K562 (cell line): ENCODE data around the gene STYXL1. TPM values are rescaled to one million over a fixed set of nuclear protein-coding genes. Genes with fewer than 3 reads are reported as not detected.

Experiments
- ARID3B ChIP-seq: fragments of 250-450 bp; sonication (Bioruptor Pico); IDR thresholded peaks from 2 replicates; pipeline ENCODE4 v1.4.0; 2020; ENCODE audit warnings: borderline replicate concordance
- CAMTA2 ChIP-seq: fragments of 250-450 bp; sonication (Bioruptor Pico); conservative IDR thresholded peaks from 2 replicates; pipeline ENCODE4 v1.5.1; 2022
- CHCHD3 ChIP-seq: fragments of 250-450 bp; sonication (Bioruptor Pico); IDR thresholded peaks from 2 replicates; pipeline ENCODE4 v2.1.2; 2022; ENCODE audit warnings: mild to moderate bottlenecking
- CREB1 ChIP-seq, 2 experiments: sonication (generic) in 1 of 2; formaldehyde crosslinking in 1 of 2; IDR thresholded peaks; 2 replicates each; pipeline versions ENCODE4 v1.6.1 to v1.8.0; 2012 to 2022; ENCODE audit warnings: inconsistent platforms in 1 of 2, mild to moderate bottlenecking in 1 of 2, missing genetic modification reagents in 1 of 2, moderate library complexity in 1 of 2
- ESRRB ChIP-seq: fragments of 250-450 bp; sonication (Bioruptor Pico); IDR thresholded peaks from 2 replicates; pipeline ENCODE4 v1.5.0; 2020; ENCODE audit warnings: mild to moderate bottlenecking, moderate library complexity, borderline replicate concordance
- HDAC2 ChIP-seq: fragments of 450-650 bp; IDR thresholded peaks from 2 replicates; pipeline ENCODE4 v1.6.1; 2016; ENCODE audit warnings: mild to moderate bottlenecking
- HNRNPUL1 ChIP-seq: fragments of 200-400 bp; formaldehyde crosslinking; IDR thresholded peaks from 2 replicates; pipeline ENCODE4 v1.6.1; 2017; ENCODE audit warnings: low read length
- KDM5B ChIP-seq: fragments of 200-600 bp; sonication (generic); IDR thresholded peaks from 2 replicates; pipeline ENCODE4 v1.6.1; 2012; ENCODE audit warnings: low read depth, mild to moderate bottlenecking, moderate library complexity, low read length, control low read depth, inconsistent platforms; ENCODE audit not compliant: insufficient replicate concordance
- KLF6 ChIP-seq: fragments of 250-450 bp; sonication (Bioruptor Pico); IDR thresholded peaks from 2 replicates; pipeline ENCODE4 v1.4.0; 2020; ENCODE audit warnings: mild to moderate bottlenecking, moderate library complexity, borderline replicate concordance
- MAX ChIP-seq: sonication (generic); formaldehyde crosslinking; IDR thresholded peaks from 2 replicates; pipeline ENCODE4 v1.9.0; 2022; ENCODE audit warnings: mild to moderate bottlenecking, missing genetic modification reagents
- NFE2 ChIP-seq: IDR thresholded peaks from 2 replicates; pipeline ENCODE4 v1.6.1; 2014; ENCODE audit warnings: antibody characterized with exemption, low read depth
- PHF20 ChIP-seq: fragments of 450-650 bp; IDR thresholded peaks from 2 replicates; pipeline ENCODE4 v1.6.1; 2018; ENCODE audit not compliant: partially characterized antibody
- SOX6 ChIP-seq: fragments of 450-650 bp; IDR thresholded peaks from 2 replicates; pipeline ENCODE4 v1.6.1; 2014; ENCODE audit warnings: mild to moderate bottlenecking
- TFAP4 ChIP-seq: sonication (generic); formaldehyde crosslinking; IDR thresholded peaks from 2 replicates; pipeline ENCODE4 v1.8.0; 2022; ENCODE audit warnings: missing genetic modification reagents, mild to moderate bottlenecking, moderate library complexity, borderline replicate concordance
- USF1 ChIP-seq: sonication (generic); formaldehyde crosslinking; IDR thresholded peaks from 2 replicates; pipeline ENCODE4 v1.9.0; 2022; ENCODE audit warnings: mild to moderate bottlenecking, missing genetic modification reagents
- ZC3H4 ChIP-seq: sonication (generic); formaldehyde crosslinking; IDR thresholded peaks from 2 replicates; pipeline ENCODE4 v1.9.0; 2021; ENCODE audit warnings: missing genetic modification reagents, borderline replicate concordance
- ZFP30 ChIP-seq: fragments of 250-450 bp; sonication (Bioruptor Pico); IDR thresholded peaks from 2 replicates; pipeline ENCODE4 v1.8.0; 2022; ENCODE audit warnings: moderate library complexity, mild to moderate bottlenecking, inconsistent platforms, borderline replicate concordance
- ZFP91 ChIP-seq: sonication (generic); formaldehyde crosslinking; IDR thresholded peaks from 2 replicates; pipeline ENCODE4 v1.8.0; 2022; ENCODE audit warnings: mild to moderate bottlenecking, missing genetic modification reagents
- ZNF239 ChIP-seq: fragments of 250-450 bp; sonication (Bioruptor Pico); IDR thresholded peaks from 2 replicates; pipeline ENCODE4 v1.4.0; 2020; ENCODE audit warnings: mild to moderate bottlenecking
- ZNF384 ChIP-seq: IDR thresholded peaks from 2 replicates; pipeline ENCODE4 v1.6.1; 2012; ENCODE audit warnings: low read depth, low read length, improper control_type of control experiment
- ZNF79 ChIP-seq: fragments of 250-450 bp; sonication (Bioruptor Pico); IDR thresholded peaks from 2 replicates; pipeline ENCODE4 v1.4.0; 2020; ENCODE audit warnings: low read depth, mild to moderate bottlenecking, moderate library complexity
- ZNF830 ChIP-seq: fragments of 250-450 bp; sonication (Bioruptor Pico); IDR thresholded peaks from 2 replicates; pipeline ENCODE4 v1.5.0; 2021; ENCODE audit warnings: mild to moderate bottlenecking
- polyA plus RNA-seq, 8 experiments: library from polyadenylated mRNA; depleted of rRNA in 4 of 8; stranded (reverse) in 5 of 8; unstranded in 3 of 8; fragments of >200 nt; fragmentation: Nextera tagmentation in 2 of 8; fragmentation: Illumina TruSeq in 1 of 8; extraction: Ambion mirVana in 2 of 8; extraction: Trizol in 1 of 8; gene quantifications; 2 replicates each; pipeline versions ENCODE4 v1.2.1 to v1.2.3, GENCODE V29; 2011 to 2014; ENCODE audit warnings: inconsistent platforms in 1 of 8, missing spikeins in 1 of 8
- total RNA-seq, 7 experiments: library from RNA; depleted of rRNA in 6 of 7; stranded (reverse); fragments of >200 nt in 6 of 7; fragmentation: Illumina TruSeq in 2 of 7; extraction: Trizol in 2 of 7; gene quantifications; 2 replicates each; pipeline versions ENCODE4 v1.2.1 to v1.2.3, GENCODE V29; 2011 to 2021; ENCODE audit warnings: low replicate concordance in 1 of 7

STYXL1 gene
- total and polyA plus RNA-seq, 9 of the 15 experiments (the other 6 are each of a cell fraction or from before 2014, with no cell fraction given) = 36.5 to 97.2 (median 49.9) TPM

- TF ChIP-seq CREB1 (IDR thresholded peaks at IDR 0.05) (peak; percentile 73; the same call in 1 of the 2 replicates), CREB1 (CRISPR knock-in tag; IDR thresholded peaks at IDR 0.05) (peak; percentile 85), TFAP4 (peak; percentile 89), SOX6 (0 out of 2 replicates have a peak, but pooled peaks have one; percentile 14), ZNF239 (no peak), NFE2 (0 out of 2 replicates have a peak, but pooled peaks have one; percentile 1), ESRRB (CRISPR knock-in tag) (no peak), MAX (CRISPR knock-in tag) (peak; percentile 96), CAMTA2 (CRISPR knock-in tag) (peak; percentile 88), ZC3H4 (CRISPR knock-in tag) (no peak; the same call in 1 of the 2 replicates), USF1 (CRISPR knock-in tag) (no peak; the same call in 1 of the 2 replicates), ZFP30 (no peak), ZNF79 (no peak), HDAC2 (peak; percentile 77; the same call in 1 of the 2 replicates), ARID3B (CRISPR knock-in tag) (peak; percentile 80), ZNF384 (peak; percentile 11), KLF6 (CRISPR knock-in tag) (no peak; the same call in 1 of the 2 replicates), CHCHD3 (CRISPR knock-in tag) (no peak), ZFP91 (CRISPR knock-in tag) (no peak), ZNF830 (CRISPR knock-in tag) (peak; percentile 63; the same call in 1 of the 2 replicates), KDM5B (peak; percentile 87), HNRNPUL1 (no peak), PHF20 (peak; percentile 92)
Measured at GRCh38 chr7:76047811-76048667, at the start of gene STYXL1, which contains the start of gene MDH2 (continued).
